OCI-LY7 (cell line): ENCODE results near the gene NCKIPSD. TPM values are rescaled to one million over a fixed set of nuclear protein-coding genes. Genes with fewer than 3 reads are reported as not detected.

Experiments used
- BruUV-seq: library from RNA; stranded (reverse); fragments of 400-500 nt; replicated peaks from 2 replicates; lab custom pipeline; 2021; lab: Mats Ljungman, UMichigan
- CTCF ChIA-PET: fragments of 300-600 bp; sonication (Branson Sonifier 250); formaldehyde crosslinking; loops from one replicate; lab custom pipeline; 2022; ENCODE audit warnings: antibody characterized with exemption; ENCODE audit not compliant: unreplicated experiment; lab: Charles Lee
- POLR2A ChIA-PET: fragments of 300-600 bp; sonication (Branson Sonifier 250); formaldehyde crosslinking; loops from one replicate; lab custom pipeline; 2022; ENCODE audit warnings: antibody characterized with exemption; lab: Charles Lee
- DNase-seq: peaks from one replicate; pipeline ENCODE4 v3.0.0-alpha.2; 2015; ENCODE audit warnings: low spot score
- H2AFZ ChIP-seq: fragments of 200-600 bp; sonication (generic), shearing (Covaris generic); 2 replicates; pipeline ENCODE4 v1.6.1; 2014; ENCODE audit warnings: mild to moderate bottlenecking, antibody characterized with exemption, low read length, moderate library complexity
- H3K27ac ChIP-seq: fragments of 200-600 bp; sonication (generic); 2 replicates; pipeline ENCODE4 v1.5.1; 2014; ENCODE audit warnings: mixed run types, low read depth, mild to moderate bottlenecking, moderate library complexity, low read length, inconsistent platforms; ENCODE audit not compliant: poor library complexity, severe bottlenecking
- H3K36me3 ChIP-seq: fragments of 200-600 bp; sonication (generic); 2 replicates; pipeline ENCODE4 v1.6.1; 2014; ENCODE audit warnings: mild to moderate bottlenecking, antibody characterized with exemption, low read length, moderate library complexity, mixed read lengths; ENCODE audit not compliant: insufficient read depth
- H3K4me1 ChIP-seq: fragments of 200-600 bp; sonication (generic); 2 replicates; pipeline ENCODE4 v1.5.1; 2014; ENCODE audit warnings: mild to moderate bottlenecking, low read length; ENCODE audit not compliant: insufficient read depth, poor library complexity, severe bottlenecking
- H3K4me2 ChIP-seq: fragments of 200-600 bp; sonication (generic); 2 replicates; pipeline ENCODE4 v1.6.1; 2014; ENCODE audit warnings: mild to moderate bottlenecking, low read length
- H3K4me3 ChIP-seq: fragments of 200-600 bp; sonication (generic); 2 replicates; pipeline ENCODE4 v1.5.1; 2014; ENCODE audit warnings: mild to moderate bottlenecking, low read depth, low read length; ENCODE audit not compliant: poor library complexity, severe bottlenecking
- H3K79me2 ChIP-seq: fragments of 200-600 bp; sonication (generic); 2 replicates; pipeline ENCODE4 v1.6.1; 2016; ENCODE audit warnings: low read depth, mild to moderate bottlenecking, low read length, moderate library complexity, mixed read lengths; ENCODE audit not compliant: insufficient read depth
- H3K9me2 ChIP-seq: fragments of 200-600 bp; sonication (generic); 2 replicates; pipeline ENCODE4 v1.6.1; 2016; ENCODE audit warnings: mild to moderate bottlenecking, low read length, mixed read lengths; ENCODE audit not compliant: insufficient read depth
- H3K9me3 ChIP-seq: fragments of 200-600 bp; sonication (generic); 2 replicates; pipeline ENCODE4 v1.6.1; 2014; ENCODE audit warnings: mild to moderate bottlenecking, mixed run types, low read length, mixed read lengths
- H4K20me1 ChIP-seq: fragments of 200-600 bp; sonication (generic); 2 replicates; pipeline ENCODE4 v1.6.1; 2014; ENCODE audit warnings: mild to moderate bottlenecking, antibody characterized with exemption, low read length, moderate library complexity, mixed read lengths; ENCODE audit not compliant: insufficient read depth
- EZH2phosphoT487 ChIP-seq: fragments of 200-600 bp; sonication (generic); IDR thresholded peaks from 2 replicates; pipeline ENCODE4 v1.6.1; 2018; ENCODE audit warnings: low read depth, borderline replicate concordance, mild to moderate bottlenecking, mixed run types, antibody characterized with exemption, low read length, moderate library complexity, mixed read lengths
- intact Hi-C: fragments of 100-400 bp; cut with micrococcal nuclease; formaldehyde crosslinking; loops from one replicate; pipeline ENCODE4 v1.10.0; 2022; ENCODE audit not compliant: unreplicated experiment
- total RNA-seq, 2 experiments: library from RNA; depleted of rRNA in 1 of 2; stranded (reverse); fragments of >200 nt in 1 of 2; shearing (Covaris generic) in 1 of 2; gene quantifications; 2 replicates each; pipeline ENCODE4 v1.2.3, GENCODE V29; 2014 to 2022
- TF ChIP-seq, protein P1 (sequence below): fragments of 200-600 bp; sonication (generic); conservative IDR thresholded peaks from 2 replicates; pipeline ENCODE4 v1.5.1; 2014; ENCODE audit warnings: mild to moderate bottlenecking, antibody characterized with exemption, low read length, moderate library complexity, mixed read lengths

The NCKIPSD gene
- total RNA-seq, 2 experiments from 2014 or later, result 34.8 to 39.9 TPM

DNA sequence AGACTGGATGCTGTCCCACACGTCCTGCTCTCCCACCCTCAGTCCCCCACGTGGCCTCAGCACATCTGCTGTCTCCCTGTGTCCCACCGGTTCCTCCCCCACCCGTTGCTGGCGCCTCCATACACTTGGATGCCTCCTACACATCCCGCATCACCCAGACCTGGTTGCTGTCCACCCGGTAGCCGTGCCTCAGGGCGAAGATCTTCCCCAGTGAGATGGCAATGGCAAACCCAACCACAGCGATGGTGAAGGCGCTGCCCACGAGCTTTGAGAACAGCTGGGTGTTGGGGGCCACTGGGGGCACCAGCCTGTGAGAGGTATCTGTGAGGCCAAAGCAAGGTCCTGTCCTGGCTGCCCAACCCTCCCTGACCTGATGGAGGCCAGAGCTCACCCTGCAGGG, 54.9 kb downstream of the NCKIPSD start:
- Histone ChIP-seq H3K4me2 (no peak overlapping the region), H2AFZ (no peak overlapping the region), H3K27ac (no peak overlapping the region), H3K4me1 (peaks cover 10% of the 10 kb centered on the region), H3K36me3 (peaks cover 5% of the 10 kb centered on the region; the same call in 1 of the 2 replicates), H3K4me3 (no peak overlapping the region), H4K20me1 (no peaks in the 10 kb centered on the region; the same call in 1 of the 2 replicates), H3K9me2 (no peaks in the 10 kb centered on the region), H3K9me3 (no peaks in the 10 kb centered on the region), H3K79me2 (no peaks in the 10 kb centered on the region)
- intact Hi-C loops, result loop anchor here (10.0 kb wide), 2 partner anchors 186 to 226 kb away; partner anchors contain the start of genes ATRIP, CCDC51 and TMA7
- TF ChIP-seq, protein P1, sequence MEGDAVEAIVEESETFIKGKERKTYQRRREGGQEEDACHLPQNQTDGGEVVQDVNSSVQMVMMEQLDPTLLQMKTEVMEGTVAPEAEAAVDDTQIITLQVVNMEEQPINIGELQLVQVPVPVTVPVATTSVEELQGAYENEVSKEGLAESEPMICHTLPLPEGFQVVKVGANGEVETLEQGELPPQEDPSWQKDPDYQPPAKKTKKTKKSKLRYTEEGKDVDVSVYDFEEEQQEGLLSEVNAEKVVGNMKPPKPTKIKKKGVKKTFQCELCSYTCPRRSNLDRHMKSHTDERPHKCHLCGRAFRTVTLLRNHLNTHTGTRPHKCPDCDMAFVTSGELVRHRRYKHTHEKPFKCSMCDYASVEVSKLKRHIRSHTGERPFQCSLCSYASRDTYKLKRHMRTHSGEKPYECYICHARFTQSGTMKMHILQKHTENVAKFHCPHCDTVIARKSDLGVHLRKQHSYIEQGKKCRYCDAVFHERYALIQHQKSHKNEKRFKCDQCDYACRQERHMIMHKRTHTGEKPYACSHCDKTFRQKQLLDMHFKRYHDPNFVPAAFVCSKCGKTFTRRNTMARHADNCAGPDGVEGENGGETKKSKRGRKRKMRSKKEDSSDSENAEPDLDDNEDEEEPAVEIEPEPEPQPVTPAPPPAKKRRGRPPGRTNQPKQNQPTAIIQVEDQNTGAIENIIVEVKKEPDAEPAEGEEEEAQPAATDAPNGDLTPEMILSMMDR, result no peak
- no peak for TF ChIP-seq EZH2phosphoT487
- POLR2A ChIA-PET, result no interaction called here
- CTCF ChIA-PET, result no interaction called here
- no peak for DNase-seq
- BruUV-seq, result no TSS peak

DNA sequence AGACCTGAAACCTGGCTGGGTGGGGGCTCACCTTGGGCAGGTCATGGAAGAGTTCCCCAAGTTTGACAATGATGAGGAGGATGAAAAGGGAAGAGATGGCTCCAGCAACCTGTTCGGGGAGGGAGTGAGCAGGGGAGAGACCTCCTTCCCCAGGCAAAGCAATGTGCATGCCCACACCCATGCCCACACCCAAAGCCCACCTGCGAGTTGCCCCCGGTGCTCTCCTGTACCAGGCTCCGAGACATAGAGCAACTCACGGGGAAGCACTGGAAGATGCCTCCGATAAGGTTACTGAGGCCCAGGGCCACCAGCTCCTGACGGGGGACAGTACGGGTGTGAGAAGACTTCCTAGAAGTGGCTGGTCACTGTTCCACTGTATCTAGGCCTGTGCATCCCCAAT, 55.3 kb downstream of the NCKIPSD start:
- CTCF ChIA-PET, result no interaction called here
- H3K4me1 ChIP-seq, result peaks cover 10% of the 10 kb centered on the region
- H3K4me3 ChIP-seq, result no peak overlapping the region
- H4K20me1 ChIP-seq, result no peaks in the 10 kb centered on the region; the same call in 1 of the 2 replicates
- H2AFZ ChIP-seq, result no peak overlapping the region
- H3K27ac ChIP-seq, result no peak overlapping the region
- H3K36me3 ChIP-seq, result peaks cover 9% of the 10 kb centered on the region; the same call in 1 of the 2 replicates
- BruUV-seq, result no TSS peak
- no peaks in the 10 kb centered on the region for H3K9me2 ChIP-seq
- no peaks in the 10 kb centered on the region for H3K79me2 ChIP-seq
- intact Hi-C loops, result loop anchor here (10.0 kb wide), 2 partner anchors 186 to 226 kb away; partner anchors contain the start of genes ATRIP, CCDC51 and TMA7
- no peaks in the 10 kb centered on the region for H3K9me3 ChIP-seq
- no peak overlapping the region for H3K4me2 ChIP-seq
- TF ChIP-seq, protein P1, result no peak
- TF ChIP-seq EZH2phosphoT487, result no peak
- POLR2A ChIA-PET, result no interaction called here
- DNase-seq, result no peak

DNA sequence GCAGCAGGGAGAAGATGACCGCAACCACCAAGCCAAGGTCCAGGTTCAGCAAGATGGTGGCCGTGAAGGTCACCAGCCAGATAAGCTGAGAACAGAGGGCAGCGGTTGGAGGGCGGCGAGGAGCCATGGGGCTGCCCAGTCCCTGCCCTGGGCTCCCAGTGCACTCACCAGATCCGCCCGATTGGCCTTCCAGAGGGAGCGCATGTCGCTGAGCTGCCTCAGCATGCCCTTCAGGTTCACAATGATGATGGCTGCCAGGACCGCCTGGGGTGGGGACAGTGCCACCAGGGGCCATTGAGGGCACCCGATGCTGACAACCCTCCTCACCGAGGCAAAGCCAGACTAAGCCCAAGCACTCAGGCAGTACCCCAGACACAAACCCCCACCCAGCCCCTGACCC, 55.8 kb downstream of the NCKIPSD start:
- no peak overlapping the region for H3K4me3 ChIP-seq
- no peaks in the 10 kb centered on the region for H3K9me2 ChIP-seq
- H4K20me1 ChIP-seq, result no peaks in the 10 kb centered on the region; the same call in 1 of the 2 replicates
- intact Hi-C loops, result loop anchor here (10.0 kb wide), 2 partner anchors 185 to 225 kb away; partner anchors contain the start of genes ATRIP, CCDC51 and TMA7
- no peak overlapping the region for H3K27ac ChIP-seq
- no peak overlapping the region for H3K4me2 ChIP-seq
- H2AFZ ChIP-seq, result no peak overlapping the region
- peaks cover 11% of the 10 kb centered on the region; the same call in 1 of the 2 replicates for H3K36me3 ChIP-seq
- CTCF ChIA-PET, result no interaction called here
- no peaks in the 10 kb centered on the region for H3K9me3 ChIP-seq
- POLR2A ChIA-PET, result interaction anchor here (0.6 kb wide), 1 partner anchor 258 kb away, joined by 4 read pairs; no protein-coding TSS in a partner anchor
- DNase-seq, result no peak
- peaks cover 10% of the 10 kb centered on the region for H3K4me1 ChIP-seq
- no TSS peak for BruUV-seq
- H3K79me2 ChIP-seq, result no peaks in the 10 kb centered on the region
- TF ChIP-seq, protein P1, result no peak
- no peak for TF ChIP-seq EZH2phosphoT487
